ENCODE results near the gene NDUFV2.
"Not testable (repeated sequence)": the region's sequence is repeated elsewhere in the genome, so short reads cannot be mapped to it uniquely, and the experiment has no call there.

DNA sequence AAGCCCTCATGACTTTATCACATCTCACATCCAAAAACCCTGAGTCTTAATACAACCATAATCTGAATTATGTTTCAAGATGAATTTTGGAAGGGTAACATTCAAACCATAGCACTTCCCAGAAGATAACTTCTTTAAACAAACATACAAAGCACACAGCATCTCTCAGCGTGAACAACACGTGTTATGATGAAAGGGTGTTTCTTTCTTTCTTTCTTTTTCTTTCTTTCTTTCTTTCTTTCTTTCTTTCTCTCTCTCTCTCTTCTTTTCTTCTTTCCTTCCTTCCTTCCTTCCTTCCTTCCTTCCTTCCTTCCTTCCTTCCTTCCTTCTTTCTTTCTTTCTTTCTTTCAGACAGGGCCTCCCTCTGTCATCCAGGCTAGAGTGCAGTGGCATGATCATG lies 13.8 kb upstream of the NDUFV2 start:
- TF ChIP-seq, protein P1, sequence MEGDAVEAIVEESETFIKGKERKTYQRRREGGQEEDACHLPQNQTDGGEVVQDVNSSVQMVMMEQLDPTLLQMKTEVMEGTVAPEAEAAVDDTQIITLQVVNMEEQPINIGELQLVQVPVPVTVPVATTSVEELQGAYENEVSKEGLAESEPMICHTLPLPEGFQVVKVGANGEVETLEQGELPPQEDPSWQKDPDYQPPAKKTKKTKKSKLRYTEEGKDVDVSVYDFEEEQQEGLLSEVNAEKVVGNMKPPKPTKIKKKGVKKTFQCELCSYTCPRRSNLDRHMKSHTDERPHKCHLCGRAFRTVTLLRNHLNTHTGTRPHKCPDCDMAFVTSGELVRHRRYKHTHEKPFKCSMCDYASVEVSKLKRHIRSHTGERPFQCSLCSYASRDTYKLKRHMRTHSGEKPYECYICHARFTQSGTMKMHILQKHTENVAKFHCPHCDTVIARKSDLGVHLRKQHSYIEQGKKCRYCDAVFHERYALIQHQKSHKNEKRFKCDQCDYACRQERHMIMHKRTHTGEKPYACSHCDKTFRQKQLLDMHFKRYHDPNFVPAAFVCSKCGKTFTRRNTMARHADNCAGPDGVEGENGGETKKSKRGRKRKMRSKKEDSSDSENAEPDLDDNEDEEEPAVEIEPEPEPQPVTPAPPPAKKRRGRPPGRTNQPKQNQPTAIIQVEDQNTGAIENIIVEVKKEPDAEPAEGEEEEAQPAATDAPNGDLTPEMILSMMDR (IDR thresholded peaks at IDR 0.05): not testable (repeated sequence)
- TF ChIP-seq POLR2A (IDR thresholded peaks at IDR 0.05): not testable (repeated sequence)

Measured in lower leg skin (tissue), 3 donors.